ENCODE results near the gene SCAPER.
"Not testable (repeated sequence)": the region's sequence is repeated elsewhere in the genome, so short reads cannot be mapped to it uniquely, and the experiment has no call there.

Gene SCAPER

DNA sequence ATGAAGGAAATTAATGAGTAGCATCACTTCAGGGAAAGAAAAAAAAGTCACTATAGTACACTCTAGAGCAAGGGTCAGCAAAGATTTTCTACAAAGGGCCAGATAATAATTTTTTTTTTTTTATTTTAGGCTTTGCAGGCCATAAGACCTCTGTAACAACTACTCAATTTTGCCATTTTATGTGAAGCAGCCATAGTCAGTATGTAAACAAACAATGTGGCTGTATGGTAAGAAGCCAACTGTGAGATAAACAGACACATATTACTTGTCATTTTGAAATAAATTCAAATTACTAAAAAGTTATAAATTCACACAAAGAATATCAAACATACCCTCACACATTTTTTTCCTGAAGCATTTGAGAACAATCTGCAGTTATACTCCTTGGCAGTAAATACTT lies 40.6 kb downstream of the SCAPER start:
- H3K27me3 ChIP-seq (ENCODE audit: control insufficient read depth in 1 of 2, insufficient read depth in 2 of 2, low read length in 2 of 2) = no peaks in the 10 kb centered on the region
- H3K4me1 ChIP-seq (ENCODE audit: control insufficient read depth in 1 of 2, insufficient read depth in 2 of 2, low read length in 2 of 2) = peaks cover 0 to 4% of the 10 kb centered on the region in 2 donors
- H3K27ac ChIP-seq (ENCODE audit: low read depth, low read length) = no peak overlapping the region
- no peaks in the 10 kb centered on the region for H3K36me3 ChIP-seq (ENCODE audit: control insufficient read depth in 1 of 2, insufficient read depth in 2 of 2, low read length in 2 of 2)
- H3K4me3 ChIP-seq (ENCODE audit: low read depth in 1 of 2, low read length in 2 of 2) = no peak overlapping the region
- no peaks in the 10 kb centered on the region for H3K9me3 ChIP-seq (ENCODE audit: control insufficient read depth in 1 of 2, low read length in 2 of 2)
- no peak overlapping the region for H3K9ac ChIP-seq (ENCODE audit: low read depth in 1 of 2, low read length in 2 of 2)

DNA sequence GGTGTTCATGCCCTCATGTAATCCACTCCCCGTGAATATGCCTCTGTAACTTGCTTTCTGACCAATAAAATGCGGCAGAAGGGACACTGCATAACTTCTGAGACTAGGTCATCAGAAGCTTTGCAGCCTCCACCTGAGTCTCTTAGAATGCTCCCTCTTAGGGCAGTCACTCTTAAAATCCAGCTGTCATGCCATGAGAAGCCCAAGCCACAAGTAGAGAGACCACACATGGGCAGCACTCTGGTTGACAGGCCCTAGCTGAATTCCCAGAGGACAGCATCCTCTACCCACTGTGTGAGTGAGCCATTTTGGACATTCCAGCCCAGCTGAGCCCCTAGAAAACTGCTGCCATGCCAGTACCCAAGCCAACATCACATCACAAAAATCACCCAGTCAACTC lies 41.4 kb downstream of the SCAPER start:
- H3K36me3 ChIP-seq (ENCODE audit: control insufficient read depth in 1 of 2, insufficient read depth in 2 of 2, low read length in 2 of 2) = no peaks in the 10 kb centered on the region
- no peak overlapping the region for H3K9ac ChIP-seq (ENCODE audit: low read depth in 1 of 2, low read length in 2 of 2)
- H3K4me3 ChIP-seq (ENCODE audit: low read depth in 1 of 2, low read length in 2 of 2) = no peak overlapping the region
- no peak overlapping the region for H3K27ac ChIP-seq (ENCODE audit: low read depth, low read length)
- no peaks in the 10 kb centered on the region for H3K9me3 ChIP-seq (ENCODE audit: control insufficient read depth in 1 of 2, low read length in 2 of 2)
- H3K27me3 ChIP-seq (ENCODE audit: control insufficient read depth in 1 of 2, insufficient read depth in 2 of 2, low read length in 2 of 2) = no peaks in the 10 kb centered on the region
- H3K4me1 ChIP-seq (ENCODE audit: control insufficient read depth in 1 of 2, insufficient read depth in 2 of 2, low read length in 2 of 2) = peaks cover 0 to 4% of the 10 kb centered on the region in 2 donors

DNA sequence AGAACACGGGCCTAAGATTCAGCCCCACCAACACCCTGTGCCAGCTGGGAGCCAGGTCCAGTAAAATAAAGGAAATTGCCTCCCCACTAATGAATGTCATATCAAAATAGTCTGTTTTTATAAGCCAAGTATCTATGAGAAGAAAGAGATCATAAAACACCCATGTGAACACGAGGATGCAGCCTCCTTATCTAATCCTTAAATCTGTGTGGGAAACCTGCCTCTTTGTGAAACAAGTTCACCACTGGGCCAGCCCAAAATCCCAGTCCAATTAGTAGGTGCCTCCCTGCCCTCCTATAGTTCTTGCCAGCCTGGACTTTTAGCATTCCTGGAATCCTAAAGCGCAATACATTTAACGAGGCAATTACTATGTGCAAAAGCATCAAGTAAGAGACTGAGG lies 42.0 kb downstream of the SCAPER start:
- Histone ChIP-seq H3K36me3 (ENCODE audit: control insufficient read depth in 1 of 2, insufficient read depth in 2 of 2, low read length in 2 of 2) (no peaks in the 10 kb centered on the region), H3K9me3 (ENCODE audit: control insufficient read depth in 1 of 2, low read length in 2 of 2) (no peaks in the 10 kb centered on the region), H3K27ac (ENCODE audit: low read depth, low read length) (no peak overlapping the region), H3K4me1 (ENCODE audit: control insufficient read depth in 1 of 2, insufficient read depth in 2 of 2, low read length in 2 of 2) (peaks cover 0 to 4% of the 10 kb centered on the region in 2 donors), H3K27me3 (ENCODE audit: control insufficient read depth in 1 of 2, insufficient read depth in 2 of 2, low read length in 2 of 2) (no peaks in the 10 kb centered on the region), H3K4me3 (ENCODE audit: low read depth in 1 of 2, low read length in 2 of 2) (no peak overlapping the region), H3K9ac (ENCODE audit: low read depth in 1 of 2, low read length in 2 of 2) (no peak overlapping the region)

DNA sequence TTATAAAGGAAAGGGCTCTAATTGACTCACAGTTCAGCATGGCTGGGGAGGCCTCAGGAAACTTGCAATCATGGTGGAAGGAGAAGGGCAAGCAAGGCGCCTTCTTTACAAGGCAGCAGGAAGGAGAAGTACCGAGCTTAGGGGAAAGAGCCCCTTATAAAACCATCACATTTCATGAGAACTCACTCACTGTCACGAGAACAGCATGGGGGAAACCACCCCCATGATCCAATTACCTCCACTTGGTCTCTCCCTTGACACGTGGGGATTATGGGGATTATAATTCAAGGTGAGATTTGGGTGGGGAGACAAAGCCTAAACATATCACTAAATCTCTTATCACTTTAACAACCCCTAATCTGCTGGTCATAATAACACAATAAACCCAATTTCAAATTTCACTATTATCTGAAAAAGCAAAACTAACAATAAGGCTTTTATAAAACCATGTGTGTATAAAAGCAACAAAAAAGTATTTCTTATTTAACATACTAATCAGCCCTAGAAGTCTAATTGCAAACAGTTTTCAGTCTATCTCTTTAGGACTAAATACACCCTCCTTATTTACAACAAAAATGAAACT lies 43.2 kb downstream of the SCAPER start:
- Histone ChIP-seq H3K27me3 (ENCODE audit: control insufficient read depth in 1 of 2, insufficient read depth in 2 of 2, low read length in 2 of 2) (no peaks in the 10 kb centered on the region), H3K9ac (ENCODE audit: low read depth in 1 of 2, low read length in 2 of 2) (no peak overlapping the region), H3K27ac (ENCODE audit: low read depth, low read length) (no peak overlapping the region), H3K9me3 (ENCODE audit: control insufficient read depth in 1 of 2, low read length in 2 of 2) (no peaks in the 10 kb centered on the region), H3K36me3 (ENCODE audit: control insufficient read depth in 1 of 2, insufficient read depth in 2 of 2, low read length in 2 of 2) (no peaks in the 10 kb centered on the region), H3K4me1 (ENCODE audit: control insufficient read depth in 1 of 2, insufficient read depth in 2 of 2, low read length in 2 of 2) (peaks cover 0 to 4% of the 10 kb centered on the region in 2 donors), H3K4me3 (ENCODE audit: low read depth in 1 of 2, low read length in 2 of 2) (no peak overlapping the region)

DNA sequence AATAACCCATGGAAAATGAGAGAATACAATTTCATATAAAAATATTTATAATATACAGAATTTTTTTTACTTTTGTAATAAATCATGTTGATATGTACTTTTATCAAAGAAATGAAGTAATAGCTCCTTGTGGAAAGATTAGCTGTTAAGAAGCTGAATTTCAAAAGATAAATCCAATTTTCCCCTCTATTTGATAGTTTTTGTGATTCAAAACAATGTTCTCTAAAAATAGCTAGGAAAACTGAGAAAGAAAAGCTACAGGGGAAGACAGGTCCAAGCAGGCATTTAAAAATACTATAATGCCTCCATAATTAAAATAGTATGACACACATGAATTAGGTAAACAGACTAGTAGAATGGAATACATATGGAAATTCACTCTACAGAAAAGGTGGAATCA lies 44.9 kb downstream of the SCAPER start:
- no peaks in the 10 kb centered on the region for H3K27me3 ChIP-seq (ENCODE audit: control insufficient read depth in 1 of 2, insufficient read depth in 2 of 2, low read length in 2 of 2)
- H3K36me3 ChIP-seq (ENCODE audit: control insufficient read depth in 1 of 2, insufficient read depth in 2 of 2, low read length in 2 of 2) = peaks cover 0 to 3% of the 10 kb centered on the region in 2 donors
- H3K9me3 ChIP-seq (ENCODE audit: control insufficient read depth in 1 of 2, low read length in 2 of 2) = peaks cover 0 to 2% of the 10 kb centered on the region in 2 donors
- no peak overlapping the region for H3K9ac ChIP-seq (ENCODE audit: low read depth in 1 of 2, low read length in 2 of 2)
- no peak overlapping the region for H3K4me3 ChIP-seq (ENCODE audit: low read depth in 1 of 2, low read length in 2 of 2)
- H3K4me1 ChIP-seq (ENCODE audit: control insufficient read depth in 1 of 2, insufficient read depth in 2 of 2, low read length in 2 of 2) = peaks cover 0 to 4% of the 10 kb centered on the region in 2 donors
- H3K27ac ChIP-seq (ENCODE audit: low read depth, low read length) = no peak overlapping the region

DNA sequence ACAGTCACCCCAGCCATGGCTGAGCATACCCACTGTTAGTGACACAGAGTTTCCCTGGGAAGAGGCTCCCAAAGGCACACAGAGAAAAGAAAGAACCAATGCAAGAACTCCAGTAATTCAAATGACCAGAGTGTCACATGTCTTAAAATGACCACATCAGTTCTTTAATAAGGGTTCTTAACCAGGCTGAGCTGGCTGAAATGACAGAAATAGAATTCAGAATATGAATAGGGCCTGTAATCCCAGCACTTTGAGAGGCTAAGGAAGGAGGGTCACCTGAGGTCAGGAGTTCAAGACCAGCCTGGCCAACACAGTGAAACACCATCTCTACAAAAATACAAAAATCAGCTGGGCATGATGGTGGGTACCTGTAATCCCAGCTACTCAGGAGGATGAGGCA lies 54.8 kb downstream of the SCAPER start:
- not testable (repeated sequence) for H3K9me3 ChIP-seq (ENCODE audit: control insufficient read depth in 1 of 2, low read length in 2 of 2); H3K27me3 ChIP-seq (ENCODE audit: control insufficient read depth in 1 of 2, insufficient read depth in 2 of 2, low read length in 2 of 2); H3K4me1 ChIP-seq (ENCODE audit: control insufficient read depth in 1 of 2, insufficient read depth in 2 of 2, low read length in 2 of 2); H3K9ac ChIP-seq (ENCODE audit: low read depth in 1 of 2, low read length in 2 of 2); H3K27ac ChIP-seq (ENCODE audit: low read depth, low read length); H3K4me3 ChIP-seq (ENCODE audit: low read depth in 1 of 2, low read length in 2 of 2)
- H3K36me3 ChIP-seq (ENCODE audit: control insufficient read depth in 1 of 2, insufficient read depth in 2 of 2, low read length in 2 of 2) = peaks cover 5 to 11% of the 10 kb centered on the region in 2 donors

DNA sequence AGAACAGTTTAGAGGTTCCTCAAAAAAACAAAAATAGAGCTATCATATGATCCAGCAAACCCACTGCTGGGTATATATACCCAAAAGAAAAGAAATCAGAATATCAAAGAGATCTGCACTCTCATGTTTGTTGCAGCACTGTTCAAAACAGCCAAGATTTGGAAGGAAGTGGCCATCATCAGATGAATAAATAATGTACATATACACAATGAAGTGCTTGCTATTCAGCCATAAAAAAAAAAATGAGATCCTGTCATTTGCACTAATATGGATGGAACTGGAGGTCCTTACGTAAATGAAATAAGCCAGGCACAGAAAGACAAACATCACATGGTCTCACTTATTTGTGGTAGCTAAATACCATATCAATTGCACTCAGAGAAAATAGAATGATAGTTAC lies 58.4 kb downstream of the SCAPER start:
- Histone ChIP-seq H3K4me3 (ENCODE audit: low read depth in 1 of 2, low read length in 2 of 2) (no peak overlapping the region), H3K4me1 (ENCODE audit: control insufficient read depth in 1 of 2, insufficient read depth in 2 of 2, low read length in 2 of 2) (no peaks in the 10 kb centered on the region), H3K9me3 (ENCODE audit: control insufficient read depth in 1 of 2, low read length in 2 of 2) (peaks cover 0 to 2% of the 10 kb centered on the region in 2 donors), H3K27ac (ENCODE audit: low read depth, low read length) (no peak overlapping the region), H3K9ac (ENCODE audit: low read depth in 1 of 2, low read length in 2 of 2) (no peak overlapping the region), H3K36me3 (ENCODE audit: control insufficient read depth in 1 of 2, insufficient read depth in 2 of 2, low read length in 2 of 2) (peaks cover 0 to 5% of the 10 kb centered on the region in 2 donors), H3K27me3 (ENCODE audit: control insufficient read depth in 1 of 2, insufficient read depth in 2 of 2, low read length in 2 of 2) (no peaks in the 10 kb centered on the region)

DNA sequence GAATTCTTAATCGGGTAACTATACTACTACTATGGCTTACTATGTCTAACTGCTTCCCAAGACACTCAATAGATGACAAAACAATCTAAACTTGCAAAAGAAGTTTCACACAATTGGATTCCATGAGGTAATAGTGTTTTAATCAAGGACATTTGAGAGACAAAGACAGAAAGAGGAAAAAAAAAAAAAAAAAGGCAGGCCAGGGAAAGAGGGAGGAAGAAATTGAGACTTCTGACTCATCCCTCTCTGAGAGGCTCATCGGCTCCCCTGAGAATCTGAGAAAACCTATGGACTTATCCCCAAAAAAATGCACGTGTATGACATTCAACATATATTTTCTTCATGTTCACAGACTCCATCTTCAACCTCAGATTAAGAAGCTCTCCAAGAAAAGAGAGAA lies 61.0 kb downstream of the SCAPER start:
- Histone ChIP-seq H3K4me1 (ENCODE audit: control insufficient read depth in 1 of 2, insufficient read depth in 2 of 2, low read length in 2 of 2) (no peaks in the 10 kb centered on the region), H3K9me3 (ENCODE audit: control insufficient read depth in 1 of 2, low read length in 2 of 2) (no peaks in the 10 kb centered on the region), H3K9ac (ENCODE audit: low read depth in 1 of 2, low read length in 2 of 2) (no peak overlapping the region), H3K4me3 (ENCODE audit: low read depth in 1 of 2, low read length in 2 of 2) (no peak overlapping the region), H3K36me3 (ENCODE audit: control insufficient read depth in 1 of 2, insufficient read depth in 2 of 2, low read length in 2 of 2) (no peaks in the 10 kb centered on the region), H3K27me3 (ENCODE audit: control insufficient read depth in 1 of 2, insufficient read depth in 2 of 2, low read length in 2 of 2) (no peaks in the 10 kb centered on the region), H3K27ac (ENCODE audit: low read depth, low read length) (no peak overlapping the region)

DNA sequence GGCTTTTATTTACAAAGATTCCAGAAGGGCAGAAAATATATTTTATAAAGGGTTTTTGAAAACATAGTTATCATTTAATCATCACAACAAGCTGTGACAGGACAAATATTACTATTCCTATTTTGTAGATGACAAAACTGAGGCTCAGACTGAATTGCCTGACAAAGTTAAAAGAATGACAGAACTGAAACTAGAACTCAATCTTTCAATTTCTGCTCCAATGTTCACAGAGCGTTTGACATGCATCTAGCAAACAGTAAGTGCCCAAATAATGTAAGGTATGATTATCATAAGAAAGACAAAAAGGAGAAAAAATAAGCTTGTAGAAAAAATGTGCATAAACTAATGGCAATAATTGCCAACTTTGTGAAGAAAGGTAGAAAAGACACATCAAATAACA lies 61.9 kb downstream of the SCAPER start:
- Histone ChIP-seq H3K4me3 (ENCODE audit: low read depth in 1 of 2, low read length in 2 of 2) (no peak overlapping the region), H3K27ac (ENCODE audit: low read depth, low read length) (no peak overlapping the region), H3K9me3 (ENCODE audit: control insufficient read depth in 1 of 2, low read length in 2 of 2) (no peaks in the 10 kb centered on the region), H3K27me3 (ENCODE audit: control insufficient read depth in 1 of 2, insufficient read depth in 2 of 2, low read length in 2 of 2) (no peaks in the 10 kb centered on the region), H3K36me3 (ENCODE audit: control insufficient read depth in 1 of 2, insufficient read depth in 2 of 2, low read length in 2 of 2) (no peaks in the 10 kb centered on the region), H3K4me1 (ENCODE audit: control insufficient read depth in 1 of 2, insufficient read depth in 2 of 2, low read length in 2 of 2) (no peaks in the 10 kb centered on the region), H3K9ac (ENCODE audit: low read depth in 1 of 2, low read length in 2 of 2) (no peak overlapping the region)

DNA sequence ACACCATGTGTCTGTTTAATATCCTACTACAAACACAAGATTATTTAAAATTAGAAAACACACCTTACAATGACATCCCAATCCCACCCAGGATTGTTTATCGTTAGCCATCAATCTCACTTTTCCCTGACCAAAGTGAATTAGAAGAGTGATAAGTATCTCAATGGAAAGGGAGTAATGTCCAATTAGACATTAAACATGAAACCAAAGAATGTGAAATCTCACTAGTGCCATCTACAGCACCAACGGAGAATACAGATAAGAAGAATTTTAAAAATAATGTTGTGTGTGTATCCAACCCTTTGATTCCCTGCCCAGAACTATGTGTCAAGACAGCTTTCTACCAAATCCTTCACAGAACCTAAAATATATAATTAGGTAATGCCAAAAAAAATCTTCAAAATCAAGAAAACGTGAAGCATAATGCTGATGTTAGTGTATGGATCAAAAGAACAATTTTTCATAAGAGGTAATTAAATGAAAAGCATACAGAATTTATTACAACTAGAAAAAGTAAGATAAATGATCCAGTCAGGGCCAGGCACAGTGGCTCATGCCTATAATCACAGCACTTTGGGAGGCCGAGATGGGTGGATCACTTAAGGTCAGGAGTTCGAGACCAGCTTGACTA lies 64.2 kb downstream of the SCAPER start:
- no peaks in the 10 kb centered on the region for H3K4me1 ChIP-seq (ENCODE audit: control insufficient read depth in 1 of 2, insufficient read depth in 2 of 2, low read length in 2 of 2)

More for the DNA sequence above, 64.2 kb downstream of the SCAPER start:
- no peaks in the 10 kb centered on the region for H3K27me3 ChIP-seq (ENCODE audit: control insufficient read depth in 1 of 2, insufficient read depth in 2 of 2, low read length in 2 of 2)
- H3K36me3 ChIP-seq (ENCODE audit: control insufficient read depth in 1 of 2, insufficient read depth in 2 of 2, low read length in 2 of 2) = no peaks in the 10 kb centered on the region
- H3K9me3 ChIP-seq (ENCODE audit: control insufficient read depth in 1 of 2, low read length in 2 of 2) = no peaks in the 10 kb centered on the region
- no peak overlapping the region for H3K4me3 ChIP-seq (ENCODE audit: low read depth in 1 of 2, low read length in 2 of 2)
- H3K27ac ChIP-seq (ENCODE audit: low read depth, low read length) = no peak overlapping the region
- H3K9ac ChIP-seq (ENCODE audit: low read depth in 1 of 2, low read length in 2 of 2) = no peak overlapping the region
